HL-60/S4 (cell line): Measurements from ENCODE around the gene TNFSF11.

Experiments used
- in situ Hi-C: fragments of 300-500 bp; cut with MboI; formaldehyde crosslinking; loops from 2 replicates; pipeline ENCODE4 v1.14.3; 2022; ENCODE audit warnings: low sequenced_read_pairs

TNFSF11 gene

GRCh38 chr13:42607546-42607945 lies 33.6 kb downstream of the TNFSF11 start:
- in situ Hi-C loops: no loop called here

GRCh38 chr13:42610649-42611048 lies 36.7 kb downstream of the TNFSF11 start:
- in situ Hi-C loops: no loop called here

- in situ Hi-C loops: no loop called here
Measured at GRCh38 chr13:42611086-42611779, 37.3 kb downstream of the TNFSF11 start.

- in situ Hi-C loops: no loop called here
Measured at GRCh38 chr13:42612021-42612765, 38.2 kb downstream of the TNFSF11 start.

DNA sequence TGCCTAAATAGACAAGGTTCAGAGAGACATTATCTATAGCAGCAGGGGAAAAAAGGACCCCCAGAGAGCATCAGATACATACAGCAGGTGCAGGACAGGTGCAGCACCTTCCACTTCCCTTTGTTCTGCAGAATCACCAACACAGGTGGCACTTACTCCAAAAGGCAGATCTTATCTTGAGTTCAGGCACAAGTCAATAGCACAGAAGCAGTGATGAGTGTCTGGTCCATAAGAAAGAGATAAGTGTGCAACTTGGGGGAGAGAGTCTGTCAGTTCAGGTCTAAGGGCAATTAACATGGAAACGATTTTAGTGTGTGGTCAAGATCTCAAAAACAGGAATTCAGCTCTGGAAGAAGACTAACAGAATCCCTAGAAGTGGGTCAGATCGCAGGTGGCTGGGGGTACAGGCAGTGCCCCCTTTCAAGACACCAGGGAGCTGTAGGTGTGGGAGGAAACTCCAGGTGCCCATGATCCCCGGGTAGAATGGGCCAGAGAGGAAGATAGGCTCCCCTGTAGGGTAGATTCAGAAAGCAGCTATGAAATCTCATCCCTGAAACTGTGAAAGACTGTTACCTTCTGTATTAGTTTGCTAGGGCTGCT lies 40.6 kb downstream of the TNFSF11 start:
- in situ Hi-C loops: no loop called here

DNA sequence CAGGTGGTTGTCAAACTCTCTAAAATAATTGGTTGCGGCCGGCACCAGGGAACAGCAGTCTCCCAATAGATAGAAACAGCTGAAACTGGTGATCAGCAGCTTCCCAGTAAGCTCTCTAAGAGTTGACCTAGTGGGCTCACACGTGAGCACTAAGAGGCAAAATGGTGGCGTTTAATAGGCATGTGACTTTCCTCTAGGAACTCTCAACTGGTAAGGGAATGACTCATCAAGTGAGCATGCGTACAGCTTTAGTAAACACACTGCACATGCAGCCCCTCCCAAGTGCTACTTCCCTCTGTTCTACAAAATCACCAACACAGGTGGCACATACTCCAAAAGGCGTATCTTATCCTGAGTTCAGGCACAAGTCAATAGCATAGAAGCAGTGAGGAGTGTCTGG lies 41.7 kb downstream of the TNFSF11 start:
- in situ Hi-C loops: no loop called here

GRCh38 chr13:42617221-42617620 lies 43.3 kb downstream of the TNFSF11 start:
- in situ Hi-C loops: no loop called here

DNA sequence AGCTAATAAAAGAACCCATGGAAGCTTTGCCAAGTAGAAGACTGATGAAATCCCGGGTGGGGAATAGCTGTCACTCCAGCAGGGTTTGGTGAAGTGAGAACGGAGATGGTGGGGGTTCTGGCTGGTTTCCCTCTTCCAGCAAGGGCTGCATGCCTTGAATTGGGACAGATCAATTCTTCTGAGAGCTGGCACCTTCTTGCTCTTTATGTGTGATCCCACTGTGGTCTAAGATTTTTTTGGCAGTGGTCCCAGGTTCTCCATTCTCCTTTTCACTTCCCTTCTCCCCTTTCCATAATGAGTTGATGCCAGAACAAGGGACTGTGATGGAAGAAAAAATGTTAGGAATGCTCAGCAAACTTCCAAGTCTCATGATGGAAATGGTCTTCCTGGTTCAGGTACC lies 50.0 kb downstream of the TNFSF11 start:
- in situ Hi-C loops: no loop called here

GRCh38 chr13:42625611-42626010 lies 51.7 kb downstream of the TNFSF11 start:
- in situ Hi-C loops: no loop called here

DNA sequence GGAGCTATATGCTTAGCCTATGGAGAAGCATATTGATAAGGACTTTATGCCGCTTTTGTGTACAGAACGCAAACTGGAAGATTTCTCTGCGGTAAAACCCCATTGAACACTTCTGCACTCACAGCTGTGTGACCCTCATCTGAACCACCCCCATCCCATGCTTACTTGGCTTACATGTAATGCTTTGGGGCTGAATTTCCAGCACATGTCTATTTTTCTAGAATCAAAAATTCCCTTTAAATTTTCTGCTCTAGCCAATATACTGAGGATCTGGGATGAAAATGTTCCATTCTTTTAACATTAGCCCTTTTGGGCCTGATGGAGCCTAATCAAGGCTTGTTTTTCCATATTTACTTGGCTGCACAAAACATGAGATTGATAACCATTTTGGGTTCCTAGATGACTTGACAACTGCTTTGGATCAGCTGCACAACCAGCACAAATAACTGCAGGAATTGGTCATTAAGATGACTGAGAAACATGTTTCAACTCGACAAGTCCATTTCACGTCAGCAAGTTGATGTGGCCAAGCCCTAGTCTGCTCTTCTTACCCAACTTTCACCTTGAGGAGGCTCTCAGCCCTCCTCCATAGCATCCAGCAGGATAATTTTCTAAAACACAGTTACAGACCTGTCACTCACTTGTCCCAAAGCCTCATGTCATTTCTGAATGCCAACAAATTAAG lies 52.4 kb downstream of the TNFSF11 start:
- in situ Hi-C loops: no loop called here

DNA sequence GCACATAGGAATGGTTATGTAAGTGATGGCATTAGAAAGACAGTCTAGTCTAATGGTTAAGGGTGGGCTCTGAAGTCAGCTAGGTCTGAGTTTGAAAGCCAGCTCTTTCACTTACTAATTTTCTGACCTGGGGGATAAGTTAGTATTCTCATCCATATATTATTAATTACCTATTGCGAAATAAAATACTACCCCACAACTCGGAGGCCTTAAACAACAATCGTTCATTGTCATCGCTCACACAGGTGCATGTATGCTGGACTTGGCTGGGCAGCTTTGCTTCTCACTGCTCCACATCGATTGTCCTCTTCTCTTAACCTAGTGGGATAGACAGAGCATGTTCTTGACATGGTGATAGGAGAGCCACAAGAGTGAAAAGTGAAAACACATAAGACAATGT lies 54.7 kb downstream of the TNFSF11 start:
- in situ Hi-C loops: no loop called here

GRCh38 chr13:42631181-42631580 lies 57.2 kb downstream of the TNFSF11 start:
- in situ Hi-C loops: no loop called here

DNA sequence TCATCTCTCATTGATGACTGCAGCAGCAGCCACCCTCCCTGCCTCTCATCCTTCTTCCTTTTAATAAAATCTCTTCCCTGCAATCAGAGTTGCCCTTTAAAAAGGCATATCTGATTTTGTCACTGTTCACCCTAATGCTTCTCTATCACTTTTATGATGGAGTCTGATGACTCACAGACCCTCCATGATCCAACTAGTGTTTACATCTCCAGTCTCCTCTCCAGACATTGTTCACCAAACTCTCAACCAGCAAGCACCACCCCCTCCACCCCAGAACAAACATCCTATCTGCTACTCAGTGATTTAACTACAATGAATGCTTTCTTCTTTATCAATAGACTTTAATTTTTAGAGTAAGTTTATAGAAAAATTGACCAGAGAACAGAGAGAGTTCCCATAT lies 59.5 kb downstream of the TNFSF11 start:
- in situ Hi-C loops: no loop called here

GRCh38 chr13:42638101-42638500 lies 64.1 kb downstream of the TNFSF11 start:
- in situ Hi-C loops: no loop called here

DNA sequence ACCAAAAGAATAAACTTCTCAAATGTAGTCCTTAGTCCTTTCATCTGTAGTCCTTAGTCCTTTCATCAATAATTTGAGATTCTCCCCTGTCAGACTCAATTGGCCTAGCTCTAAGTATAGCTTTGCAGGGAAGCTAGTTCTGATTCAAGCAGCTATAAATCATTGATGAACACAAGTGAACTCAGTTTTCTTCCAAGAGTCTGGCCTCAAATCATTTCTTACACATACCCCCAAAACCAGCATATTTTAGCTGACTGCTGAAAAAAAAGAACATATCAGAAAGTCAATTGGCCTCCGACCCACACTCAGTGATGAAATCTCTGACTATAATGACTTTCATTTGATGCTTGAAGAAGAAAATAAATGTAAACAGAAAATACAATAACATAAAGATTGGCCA lies 64.9 kb downstream of the TNFSF11 start:
- in situ Hi-C loops: no loop called here

GRCh38 chr13:42643076-42643475 lies 69.1 kb downstream of the TNFSF11 start:
- in situ Hi-C loops: no loop called here

DNA sequence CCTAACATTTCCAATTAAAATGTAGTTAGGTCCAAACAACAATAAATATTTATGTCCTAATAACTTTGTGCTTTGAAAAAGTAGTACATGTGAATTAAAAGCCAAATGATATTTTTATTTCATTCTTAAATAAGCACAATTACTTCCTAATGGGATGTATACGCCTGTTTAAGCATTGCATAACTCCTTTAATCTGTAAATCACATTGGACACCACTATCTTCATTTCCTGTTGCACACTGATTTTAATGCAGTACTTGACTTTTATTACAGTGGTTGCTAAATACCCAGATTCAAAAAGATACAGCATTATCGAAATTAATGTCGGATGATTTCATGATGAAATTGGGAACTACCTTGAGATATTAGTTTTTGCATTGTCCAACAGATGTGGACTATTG lies 70.9 kb downstream of the TNFSF11 start:
- in situ Hi-C loops: no loop called here

GRCh38 chr13:42645717-42646116 lies 71.8 kb downstream of the TNFSF11 start:
- in situ Hi-C loops: no loop called here

DNA sequence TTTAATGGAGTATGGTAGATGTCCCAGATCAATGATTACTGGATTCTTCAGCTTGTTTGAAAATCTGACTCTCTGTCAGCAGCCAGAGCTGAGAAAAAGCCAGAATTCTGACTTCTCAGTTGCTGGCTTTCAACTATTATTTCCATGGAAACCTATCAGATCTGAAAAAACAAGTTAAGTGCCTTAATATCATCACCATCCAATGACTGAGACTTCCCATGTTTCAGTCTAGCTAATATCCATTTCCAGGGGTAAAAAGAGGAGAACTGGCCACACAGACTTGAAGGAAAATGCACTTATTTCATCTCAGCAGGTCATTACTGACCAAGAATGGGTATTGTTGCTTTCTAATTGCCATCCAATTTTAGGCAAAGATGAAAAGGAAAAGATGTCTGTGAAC lies 75.2 kb downstream of the TNFSF11 start:
- in situ Hi-C loops: no loop called here

DNA sequence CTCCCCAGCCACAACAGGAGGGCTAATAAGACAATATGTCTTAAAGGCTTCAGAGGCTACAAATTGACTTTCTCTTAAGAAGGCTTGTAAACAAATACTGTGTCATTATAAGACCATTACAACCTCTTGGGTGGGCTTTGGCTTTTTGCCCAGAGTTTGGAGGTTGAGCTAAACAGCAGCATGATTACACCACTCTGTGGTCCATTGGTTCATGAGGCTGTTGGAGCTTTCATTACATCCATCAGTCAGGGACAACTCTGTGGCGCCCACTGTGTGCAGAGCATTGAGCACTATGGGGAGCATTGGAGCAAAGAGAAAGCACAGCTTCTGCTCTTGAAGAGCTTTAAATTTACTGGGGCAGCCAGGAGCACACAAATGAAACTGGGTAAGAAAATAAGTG lies 75.9 kb downstream of the TNFSF11 start:
- in situ Hi-C loops: no loop called here

DNA sequence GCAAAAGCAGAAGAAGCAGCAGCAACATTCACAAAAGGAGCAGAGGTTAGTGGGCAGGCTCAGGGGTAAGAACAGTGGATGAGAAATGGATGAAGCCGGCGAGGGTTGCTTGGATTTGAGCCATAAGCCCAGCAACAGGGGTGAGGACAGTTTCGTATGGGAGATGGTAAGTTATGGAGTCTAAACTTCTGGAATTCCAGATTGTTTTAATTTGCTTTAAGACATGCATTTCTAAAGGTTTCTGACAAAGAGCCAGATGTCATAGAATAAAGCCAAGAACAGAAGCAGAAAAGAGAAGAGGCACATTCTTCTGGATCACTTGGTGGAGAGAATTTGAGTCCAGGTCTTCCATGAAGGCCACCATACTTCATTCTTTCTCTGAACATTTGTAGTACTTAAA lies 76.6 kb downstream of the TNFSF11 start:
- in situ Hi-C loops: no loop called here
